Hematopoietic multipotent progenitor cell treated with erythropoietin and hydrocortisone succinate and interleukin-3 and kit ligand, for 4 days (in vitro differentiated cells): ENCODE measurements around the gene WDR45B.

Source experiments
- DNase-seq: peaks from one replicate; pipeline ENCODE4 v3.0.0-alpha.2; 2015

WDR45B gene

GRCh38 chr17:82675476-82676245, 27.4 kb upstream of the WDR45B start:
- DNase-seq: no peak

- no peak for DNase-seq
Measured at GRCh38 chr17:82674656-82675475, 26.6 kb upstream of the WDR45B start.

DNA sequence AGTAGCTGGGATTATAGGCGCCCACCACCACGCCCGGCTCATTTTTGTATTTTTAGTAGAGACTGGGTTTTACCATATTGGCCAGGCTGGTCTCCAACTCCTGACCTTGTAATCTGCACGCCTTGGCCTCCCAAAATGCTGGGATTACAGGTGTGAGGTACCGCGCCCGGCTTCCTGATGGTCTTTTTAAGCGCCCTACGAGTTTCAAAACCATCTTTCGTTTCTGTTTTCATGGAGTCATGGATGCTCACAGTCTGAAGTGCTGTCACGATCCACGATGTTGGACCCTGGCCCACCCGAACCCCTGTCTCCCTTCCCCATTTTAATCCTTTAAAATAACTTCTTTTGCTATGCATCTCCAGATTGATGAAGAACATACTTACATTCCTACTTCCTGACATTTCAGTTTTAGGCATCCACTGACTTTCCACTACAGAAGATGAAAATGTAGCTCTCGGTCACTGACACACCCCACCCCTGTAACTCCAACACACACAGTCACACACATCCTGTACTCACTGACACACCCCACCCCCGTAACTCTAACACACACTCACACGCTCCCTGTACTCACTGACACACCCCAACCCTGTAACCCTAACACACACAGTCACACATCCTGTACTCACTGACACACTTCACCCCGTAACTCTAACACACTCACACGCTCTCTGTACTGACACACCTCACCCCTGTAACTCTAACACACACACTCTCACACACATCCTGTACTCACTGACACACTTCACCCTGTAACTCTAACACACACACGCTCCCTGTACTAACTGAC, 22.6 kb upstream of the WDR45B start:
- DNase-seq: no peak

GRCh38 chr17:82668631-82669099, 20.4 kb upstream of the WDR45B start:
- DNase-seq: peak; percentile 94

- DNase-seq: no peak
Measured at GRCh38 chr17:82668024-82668630, 19.9 kb upstream of the WDR45B start.

- DNase-seq: no peak
Measured at GRCh38 chr17:82667668-82668000, 19.4 kb upstream of the WDR45B start.

DNA sequence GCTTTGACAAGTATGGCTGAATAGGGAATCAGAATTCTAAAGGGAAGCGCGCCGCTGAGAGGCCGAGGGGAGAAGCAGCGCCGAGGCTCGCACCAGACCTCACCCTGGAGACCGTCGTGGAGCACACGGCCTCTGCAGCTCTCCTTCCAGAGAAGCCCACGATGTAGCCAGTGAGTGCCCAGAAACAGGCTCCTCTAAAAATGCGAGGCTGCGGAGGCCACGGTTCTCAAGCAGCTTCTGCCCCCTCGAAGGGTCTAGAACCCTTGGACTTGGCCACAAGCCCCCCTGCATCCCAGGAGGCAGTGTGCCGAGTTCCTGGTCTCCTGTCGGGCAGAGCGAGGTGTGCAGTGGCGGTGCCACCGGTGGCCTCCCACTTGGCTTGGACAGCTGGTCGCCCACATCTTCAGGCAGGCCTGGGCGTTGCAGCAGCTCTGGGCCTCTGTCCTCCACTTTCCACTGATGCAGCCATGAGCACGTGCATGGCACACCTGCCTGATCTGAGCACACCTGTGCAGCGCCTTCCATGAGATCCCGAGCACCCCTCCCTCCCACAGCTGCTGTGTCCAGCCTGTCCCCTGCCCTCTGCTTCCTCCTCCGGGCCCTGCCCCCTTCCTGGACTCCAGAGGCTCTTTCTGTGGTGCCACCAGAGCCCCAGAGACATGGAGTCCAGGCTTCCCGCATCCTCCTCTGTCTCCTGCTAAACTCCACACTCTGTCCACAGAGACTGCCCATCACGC, 18.9 kb upstream of the WDR45B start:
- DNase-seq: no peak

- DNase-seq: no peak
Measured at GRCh38 chr17:82665891-82666290, 17.6 kb upstream of the WDR45B start.

- DNase-seq: no peak
Measured at GRCh38 chr17:82665217-82665616, 17.0 kb upstream of the WDR45B start.

GRCh38 chr17:82664701-82665182, 16.5 kb upstream of the WDR45B start:
- DNase-seq: no peak

- DNase-seq: no peak
Measured at GRCh38 chr17:82664276-82664575, 16.0 kb upstream of the WDR45B start.

GRCh38 chr17:82663381-82664275, 15.4 kb upstream of the WDR45B start:
- DNase-seq: no peak

DNA sequence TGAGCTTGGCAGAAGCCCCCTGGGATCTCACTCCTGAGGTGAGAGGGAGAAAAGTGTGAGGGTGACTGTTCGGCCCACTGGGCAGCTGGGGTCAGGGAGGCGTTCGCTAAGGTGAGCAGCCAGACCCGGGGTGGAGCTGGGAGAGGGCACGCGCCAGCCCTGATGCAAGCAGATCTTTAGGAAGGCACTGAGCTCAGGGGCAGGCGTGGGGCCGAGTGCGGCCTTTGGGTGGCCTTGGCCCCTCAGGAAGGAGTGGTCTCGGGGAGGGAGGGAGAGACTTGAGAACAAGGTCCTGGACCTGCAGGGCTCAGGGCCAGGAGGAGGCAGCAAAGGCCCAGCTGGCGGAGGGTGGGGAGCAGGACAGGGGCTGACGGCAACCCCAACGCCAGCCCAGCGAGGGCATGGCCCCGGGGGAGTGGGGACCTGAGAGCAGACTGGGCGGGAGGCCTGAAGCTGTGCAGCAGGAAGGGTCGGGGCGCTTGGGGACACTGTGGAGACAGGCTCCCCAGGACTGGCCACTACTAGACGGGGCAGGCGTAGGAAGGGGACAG, 14.5 kb upstream of the WDR45B start:
- DNase-seq: no peak

DNA sequence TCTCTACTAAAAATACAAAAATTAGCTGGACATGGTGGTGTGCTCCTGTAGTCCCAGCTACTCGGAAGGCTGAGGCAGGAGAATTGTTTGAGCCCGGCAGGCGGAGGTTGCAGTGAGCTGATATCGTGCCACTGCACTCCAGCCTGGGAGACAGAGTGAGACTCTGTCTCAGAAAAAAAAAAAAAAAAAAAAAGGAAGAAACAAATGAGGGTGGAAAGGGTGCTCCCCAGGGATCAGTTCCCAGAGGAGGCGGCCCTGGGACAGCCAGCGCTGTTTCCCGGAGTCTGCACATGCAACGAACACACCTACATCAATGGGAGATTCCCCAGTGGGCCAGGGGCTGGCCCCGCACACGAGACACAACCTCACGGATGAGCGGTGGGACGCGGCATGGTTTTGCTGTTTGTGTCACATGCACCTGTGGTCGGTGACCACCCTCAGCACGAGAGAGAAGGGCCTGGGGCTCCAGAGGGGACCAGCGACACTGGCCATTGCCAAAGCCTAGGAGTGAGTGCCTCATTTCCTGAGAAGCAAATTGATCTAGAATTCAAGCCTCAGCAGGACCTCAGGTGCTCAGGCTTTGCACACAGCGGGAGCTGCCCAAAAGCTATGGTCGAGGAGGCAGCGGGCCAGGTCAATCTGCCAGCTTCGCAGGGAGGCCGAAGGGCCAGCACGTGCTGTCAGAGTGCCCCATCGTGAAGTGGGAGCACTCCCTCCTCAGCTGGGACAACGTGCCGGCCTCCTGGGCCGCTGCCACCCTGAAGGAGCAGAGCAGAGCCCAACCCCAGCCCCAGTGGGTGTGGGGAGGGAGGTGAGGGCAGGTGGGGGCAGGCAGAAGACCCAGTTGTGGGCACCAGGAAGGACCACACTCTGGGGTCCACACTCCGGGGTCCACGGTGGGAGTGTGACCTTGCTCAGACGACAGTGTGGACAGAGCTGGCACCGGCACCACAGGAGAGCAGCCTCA, 13.8 kb upstream of the WDR45B start:
- no peak for DNase-seq

GRCh38 chr17:82659886-82660285, 11.6 kb upstream of the WDR45B start:
- no peak for DNase-seq

DNA sequence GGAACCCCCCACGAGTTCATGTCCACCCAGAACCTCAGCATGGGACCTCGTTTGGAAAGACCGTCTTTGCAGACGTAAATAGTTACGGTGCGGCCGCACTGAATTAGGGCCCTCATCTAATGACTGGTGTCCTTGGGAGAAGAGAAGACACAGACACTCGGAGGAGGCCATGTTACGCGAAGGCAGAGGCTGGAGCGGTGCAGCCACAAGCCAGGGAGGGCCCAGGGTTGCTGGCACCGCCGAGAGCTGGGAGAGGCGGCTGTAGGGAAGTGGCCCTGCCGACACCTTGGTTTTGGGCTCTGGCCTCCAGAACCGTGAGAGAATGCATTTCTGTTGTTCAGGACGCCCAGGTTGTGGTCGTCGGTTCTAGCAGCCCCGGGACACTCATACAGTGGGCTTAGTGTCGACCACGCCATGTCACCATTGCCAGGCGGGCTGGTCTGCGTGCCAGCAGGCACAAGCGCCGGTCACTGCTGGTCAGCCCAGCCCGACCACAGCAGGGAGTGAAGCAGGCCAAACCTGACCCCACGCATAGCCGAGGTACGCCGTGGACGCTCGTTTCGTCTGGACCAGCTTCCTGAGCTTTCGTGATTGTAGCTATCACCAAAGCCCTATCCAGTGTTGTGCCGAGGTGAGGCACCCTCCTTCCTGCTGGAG, 10.7 kb upstream of the WDR45B start:
- DNase-seq: no peak

GRCh38 chr17:82658331-82658730, 10.1 kb upstream of the WDR45B start:
- DNase-seq: no peak

DNA sequence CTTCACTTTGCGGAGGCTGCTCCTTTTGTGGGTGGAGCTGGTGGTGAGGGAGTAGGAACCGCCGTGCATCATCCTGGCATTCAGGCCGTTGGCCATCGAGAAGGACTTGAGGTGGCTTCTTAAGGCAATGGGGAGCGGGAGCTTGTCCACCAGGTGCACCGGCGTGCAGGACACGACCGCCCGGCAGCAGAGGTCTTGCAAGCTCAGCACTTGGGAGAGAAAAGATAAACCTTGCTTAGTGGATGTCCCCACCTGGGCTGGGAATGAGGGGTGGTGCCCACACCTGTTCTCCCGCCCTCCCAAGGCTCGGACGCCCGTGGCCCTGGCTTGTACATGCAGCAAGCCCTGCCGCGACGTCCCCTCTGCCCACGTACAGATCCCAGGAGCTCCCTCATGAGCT, 9.7 kb upstream of the WDR45B start:
- DNase-seq: no peak

DNA sequence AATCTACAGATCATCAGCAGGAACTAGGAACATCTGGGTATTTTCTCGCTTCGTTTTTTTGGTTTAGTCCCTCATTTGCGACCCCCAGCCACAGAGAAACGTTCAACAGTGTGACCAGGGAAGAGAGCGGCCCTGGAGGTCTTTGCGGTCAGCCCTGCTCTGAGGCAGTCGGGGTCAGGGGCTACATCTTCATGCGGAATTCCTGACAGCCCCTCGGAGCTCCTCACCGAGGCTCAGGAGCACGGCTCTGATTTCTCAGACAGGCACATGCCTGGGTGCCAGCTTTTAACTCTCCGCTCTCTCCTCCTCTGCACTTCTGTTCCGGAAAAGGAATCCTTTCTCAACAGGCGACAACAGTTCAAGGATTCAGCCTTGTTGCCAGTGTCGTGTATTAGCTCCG, 8.0 kb upstream of the WDR45B start:
- DNase-seq: no peak
